H1 (cell line): ENCODE measurements around the gene HSPA2. TPM values are rescaled to one million over a fixed set of nuclear protein-coding genes. Genes with fewer than 3 reads are reported as not detected.

ENCODE experiments used
- CTCF ChIA-PET: fragments of 300-600 bp; sonication (Branson Sonifier 250); formaldehyde crosslinking; loops from one replicate; lab custom pipeline; 2021; ENCODE audit not compliant: partially characterized antibody; lab: Charles Lee
- POLR2A ChIA-PET: fragments of 300-600 bp; sonication (Branson Sonifier 250); formaldehyde crosslinking; loops from one replicate; lab custom pipeline; 2021; ENCODE audit warnings: inconsistent platforms; ENCODE audit not compliant: partially characterized antibody; lab: Charles Lee
- DNase-seq, 2 experiments: peaks; one replicate each; pipeline versions ENCODE4 v3.0.0 to v3.0.0-alpha.2; 2010 to 2022; ENCODE audit warnings: low spot score in 2 of 2, low read depth in 1 of 2, mixed read lengths in 1 of 2
- FAIRE-seq: peaks from 2 replicates; lab custom pipeline; 2011; peaks lifted over from hg19 to GRCh38; lab: Jason Lieb, UNC
- H2AFZ ChIP-seq: 2 replicates; pipeline ENCODE4 v1.8.1; 2012; ENCODE audit warnings: low read length, inconsistent platforms
- H2AK5ac ChIP-seq: 2 replicates; pipeline ENCODE4 v1.6.1; 2013; ENCODE audit warnings: low read depth, low read length
- H2BK120ac ChIP-seq: replicated peaks from 2 replicates; pipeline ENCODE3; 2013; ENCODE audit warnings: low read depth, low read length, inconsistent platforms
- H2BK12ac ChIP-seq: 2 replicates; pipeline ENCODE4 v1.6.1; 2013; ENCODE audit warnings: low read depth, low read length
- H2BK15ac ChIP-seq: 2 replicates; pipeline ENCODE4 v1.6.1; 2013; ENCODE audit warnings: low read length
- H2BK20ac ChIP-seq: 2 replicates; pipeline ENCODE4 v1.6.1; 2013; ENCODE audit warnings: low read length
- H2BK5ac ChIP-seq: 2 replicates; pipeline ENCODE4 v1.6.1; 2013; ENCODE audit warnings: low read depth, low read length
- H3K14ac ChIP-seq: 2 replicates; pipeline ENCODE4 v1.6.1; 2013; ENCODE audit warnings: inconsistent platforms; ENCODE audit not compliant: insufficient read length
- H3K18ac ChIP-seq: 2 replicates; pipeline ENCODE4 v1.6.1; 2013; ENCODE audit warnings: low read length; ENCODE audit errors: extremely low read depth
- H3K23ac ChIP-seq: 2 replicates; pipeline ENCODE4 v1.6.1; 2013; ENCODE audit warnings: inconsistent platforms; ENCODE audit not compliant: insufficient read length
- H3K23me2 ChIP-seq: 2 replicates; pipeline ENCODE4 v1.6.1; 2013; ENCODE audit warnings: low read depth, low read length
- H3K27ac ChIP-seq: 2 replicates; pipeline ENCODE4 v1.6.1; 2011; ENCODE audit warnings: low read depth, low read length, inconsistent platforms
- H3K27me3 ChIP-seq, 4 experiments: replicated peaks in 1 of 4; 1 replicate in 1 of 4; 2 replicates in 3 of 4; pipeline versions ENCODE4 v1.6.1 to v1.8.1; 2011 to 2013; ENCODE audit warnings: low read length in 3 of 4, mild to moderate bottlenecking in 3 of 4, inconsistent platforms in 2 of 4, mixed read lengths in 2 of 4, moderate library complexity in 1 of 4; ENCODE audit not compliant: control insufficient read depth in 3 of 4, insufficient read depth in 3 of 4; ENCODE audit errors: extremely low read depth in 1 of 4
- H3K36me3 ChIP-seq, 4 experiments: 2 replicates each; pipeline versions ENCODE4 v1.6.1 to v1.8.1; 2011 to 2013; ENCODE audit warnings: mild to moderate bottlenecking in 4 of 4, low read length in 3 of 4, moderate library complexity in 2 of 4, control low read depth in 1 of 4, inconsistent platforms in 1 of 4; ENCODE audit not compliant: insufficient read depth in 4 of 4, control insufficient read depth in 2 of 4
- H3K4ac ChIP-seq: replicated peaks from 2 replicates; pipeline ENCODE3; 2013; ENCODE audit warnings: low read length, low read depth, mixed read lengths, inconsistent platforms; ENCODE audit not compliant: insufficient read length
- H3K4me1 ChIP-seq, 4 experiments: replicated peaks in 1 of 4; 1 replicate in 1 of 4; 2 replicates in 3 of 4; pipeline versions ENCODE4 v1.6.1 to v1.8.1; 2011 to 2013; ENCODE audit warnings: low read length in 3 of 4, inconsistent platforms in 2 of 4, mixed read lengths in 1 of 4; ENCODE audit not compliant: insufficient read depth in 4 of 4, control insufficient read depth in 3 of 4
- H3K4me2 ChIP-seq, 2 experiments: 2 replicates each; pipeline versions ENCODE4 v1.6.1 to v1.8.1; 2011 to 2013; ENCODE audit warnings: low read depth in 2 of 2, low read length in 2 of 2, control low read depth in 1 of 2, inconsistent platforms in 1 of 2, mild to moderate bottlenecking in 1 of 2; ENCODE audit not compliant: insufficient read depth in 1 of 2
- H3K4me3 ChIP-seq, 4 experiments: fragments of 200-600, 300-600 bp in 1 of 4; sonication (generic), shearing (Covaris generic), sonication (Bioruptor Twin) in 1 of 4; 2 replicates each; pipeline versions ENCODE4 v1.5.1 to v1.8.1; 2011 to 2016; ENCODE audit warnings: low read length in 4 of 4, low read depth in 3 of 4, control low read depth in 2 of 4, inconsistent platforms in 2 of 4, mild to moderate bottlenecking in 2 of 4, mixed read lengths in 1 of 4, moderate library complexity in 1 of 4; ENCODE audit not compliant: insufficient read depth in 2 of 4; ENCODE audit errors: extremely low read depth in 1 of 4
- H3K56ac ChIP-seq: replicated peaks from 2 replicates; pipeline ENCODE3; 2013; ENCODE audit warnings: low read depth, mild to moderate bottlenecking, mixed read lengths, low read length, inconsistent platforms; ENCODE audit not compliant: insufficient read length
- H3K79me1 ChIP-seq: 2 replicates; pipeline ENCODE4 v1.6.1; 2013; ENCODE audit warnings: low read depth, low read length, control low read depth
- H3K79me2 ChIP-seq, 2 experiments: 2 replicates each; pipeline versions ENCODE4 v1.6.1 to v1.8.1; 2012 to 2013; ENCODE audit warnings: low read length in 2 of 2, mild to moderate bottlenecking in 2 of 2, inconsistent platforms in 1 of 2; ENCODE audit not compliant: insufficient read depth in 2 of 2, control insufficient read depth in 1 of 2
- H3K9ac ChIP-seq, 4 experiments: replicated peaks in 1 of 4; 1 replicate in 1 of 4; 2 replicates in 3 of 4; pipeline versions ENCODE4 v1.6.1 to v1.8.1; 2011 to 2013; ENCODE audit warnings: low read depth in 3 of 4, low read length in 3 of 4, control low read depth in 2 of 4, mild to moderate bottlenecking in 2 of 4, moderate library complexity in 2 of 4, inconsistent platforms in 1 of 4; ENCODE audit errors: extremely low read depth in 1 of 4
- H3K9me3 ChIP-seq, 2 experiments: 2 replicates each; pipeline versions ENCODE4 v1.6.1 to v1.8.1; 2012 to 2013; ENCODE audit warnings: mild to moderate bottlenecking in 2 of 2, moderate library complexity in 2 of 2, control low read depth in 1 of 2, inconsistent platforms in 1 of 2, low read depth in 1 of 2, low read length in 1 of 2, mixed read lengths in 1 of 2; ENCODE audit not compliant: insufficient read depth in 2 of 2
- H4K20me1 ChIP-seq, 2 experiments: replicated peaks in 1 of 2; 2 replicates each; pipeline versions ENCODE3 to v1.8.1; 2011 to 2013; ENCODE audit warnings: inconsistent platforms in 2 of 2, low read length in 2 of 2, mild to moderate bottlenecking in 1 of 2; ENCODE audit not compliant: insufficient read depth in 2 of 2, control insufficient read depth in 1 of 2
- H4K5ac ChIP-seq: 2 replicates; pipeline ENCODE4 v1.6.1; 2013; ENCODE audit warnings: low read length, low read depth, mixed read lengths, inconsistent platforms; ENCODE audit not compliant: insufficient read length
- H4K8ac ChIP-seq: 2 replicates; pipeline ENCODE4 v1.8.0; 2013; ENCODE audit warnings: mild to moderate bottlenecking, moderate library complexity, low read length, inconsistent platforms; ENCODE audit not compliant: insufficient read depth; ENCODE audit errors: extremely low read depth
- H4K91ac ChIP-seq: replicated peaks from 2 replicates; pipeline ENCODE3; 2013; ENCODE audit warnings: low read length, mixed read lengths, inconsistent platforms; ENCODE audit not compliant: insufficient read length
- E2F6 ChIP-seq: IDR thresholded peaks from 2 replicates; pipeline ENCODE4 v1.6.1; 2012; ENCODE audit warnings: inconsistent platforms
- GABPA ChIP-seq: IDR thresholded peaks from 2 replicates; pipeline ENCODE4 v1.6.1; 2011; ENCODE audit warnings: mild to moderate bottlenecking, low read length, moderate library complexity, borderline replicate concordance; ENCODE audit not compliant: insufficient read depth
- PHF8 ChIP-seq: fragments of 200-600 bp; sonication (generic); conservative IDR thresholded peaks from 2 replicates; pipeline ENCODE4 v1.7.1; 2012; ENCODE audit warnings: low read depth, mild to moderate bottlenecking, inconsistent platforms, low read length, moderate library complexity
- SP1 ChIP-seq: IDR thresholded peaks from 2 replicates; pipeline ENCODE4 v1.6.1; 2011; ENCODE audit warnings: low read depth, low read length
- TBP ChIP-seq: IDR thresholded peaks from 2 replicates; pipeline ENCODE4 v1.6.1; 2011; ENCODE audit warnings: low read depth, low read length, improper control_type of control experiment
- TEAD4 ChIP-seq: IDR thresholded peaks from 2 replicates; pipeline ENCODE4 v1.6.1; 2012; ENCODE audit warnings: low read depth, low read length, inconsistent platforms, mixed read lengths
- WGBS, 2 experiments: shearing (Covaris generic) in 1 of 2; methylation state at CpG; one replicate each; pipeline versions ENCODE4 v1.1.6 to v1.1.7; 2013 to 2015; ENCODE audit warnings: low lambda C conversion rate in 2 of 2, mixed read lengths in 2 of 2, inconsistent platforms in 1 of 2, low coverage in 1 of 2, missing lambda C conversion rate in 1 of 2; ENCODE audit not compliant: insufficient replicate concordance in 2 of 2, insufficient coverage in 1 of 2, insufficient read length in 1 of 2; ENCODE audit errors: extremely low coverage in 1 of 2, missing lambda C conversion rate in 1 of 2; 5-methylcytosine and 5-hydroxymethylcytosine counted together
- polyA plus RNA-seq, 7 experiments: library from polyadenylated mRNA; depleted of rRNA in 3 of 7; stranded (reverse) in 5 of 7; unstranded in 2 of 7; fragments of >200 nt in 5 of 7; fragments of 200-250 nt in 2 of 7; gene quantifications; 1 replicate in 5 of 7; 2 replicates in 1 of 7; 4 replicates in 1 of 7; pipeline versions ENCODE4 v1.2.1 to v1.2.3, GENCODE V29; 2011 to 2013; ENCODE audit warnings: missing spikeins in 2 of 7, mixed read lengths in 2 of 7
- total RNA-seq: library from RNA; stranded (reverse); fragmentation: NEBNext Ultra II Directional; extraction: Animal tissue kit (Norgen Biotek cat#: 25700); gene quantifications from 2 replicates; pipeline ENCODE4 v1.2.1, GENCODE V29; 2021

The HSPA2 gene
- total and polyA plus RNA-seq, 2 of the 8 experiments (the other 6 are each of a cell fraction or from before 2014, with no cell fraction given) = 30.5 to 82.9 TPM

GRCh38 chr14:64542836-64543201, 2.3 kb downstream of the HSPA2 start:
- Histone ChIP-seq H2BK5ac (no peak overlapping the region), H2BK12ac (no peak overlapping the region), H3K56ac (no peak overlapping the region), H3K4me2 (peak overlapping the region; percentile 49 to 72), H3K4me3 (peak overlapping the region; percentile 3 to 61 (median 30); a peak in 7 of 8 replicates), H3K9ac (no peak overlapping the region), H2BK120ac (no peak overlapping the region), H4K20me1 (peaks cover 0 to 2% of the 10 kb centered on the region in 2 experiments), H3K27me3 (peaks cover 0 to 3% (median 0%) of the 10 kb centered on the region in 4 experiments; a peak in 1 of 7 replicates), H2AK5ac (no peak overlapping the region), H3K23me2 (peaks cover 7% of the 10 kb centered on the region), H2BK20ac (no peak overlapping the region), H3K14ac (no peak overlapping the region), H4K91ac (no peak overlapping the region), H3K36me3 (peaks cover 0 to 8% (median 0%) of the 10 kb centered on the region in 4 experiments; a peak in 1 of 8 replicates), H3K9me3 (peaks cover 19 to 21% of the 10 kb centered on the region in 2 experiments), H4K5ac (no peak overlapping the region), H3K4me1 (peaks cover 0 to 17% (median 3%) of the 10 kb centered on the region in 4 experiments; a peak in 4 of 7 replicates), H3K27ac (no peak overlapping the region), H4K8ac (no peak overlapping the region), H3K79me2 (peaks cover 0 to 35% of the 10 kb centered on the region in 2 experiments; a peak in 2 of 4 replicates), H3K79me1 (no peaks in the 10 kb centered on the region; the same call in 1 of the 2 replicates), H2AFZ (no peak overlapping the region), H2BK15ac (no peak overlapping the region), H3K4ac (no peak overlapping the region), H3K18ac (no peak overlapping the region), H3K23ac (no peak overlapping the region)
- FAIRE-seq (no peak), DNase-seq (no peak)
- WGBS, 2 experiments = 57% methylated on average over 4 of the region's 4 CpGs; no CpG with 5 or more reads in 1 of the 2 experiments
- ChIA-PET CTCF (interaction anchor here (2.8 kb wide), 1 partner anchor 94 kb away, joined by 12 read pairs; no protein-coding TSS in a partner anchor), POLR2A (interaction anchor here (1.1 to 5.4 kb wide), 5 partner anchors 8 to 103 kb away, joined by 4 to 35 read pairs (median 6); partner anchors contain the start of gene ZBTB1)
- no peak for TF ChIP-seq PHF8
- TF ChIP-seq E2F6 = no peak
- no peak for TF ChIP-seq TBP
- TF ChIP-seq SP1 = no peak
- no peak for TF ChIP-seq GABPA
- TF ChIP-seq TEAD4 = no peak
